PC-9 (cell line): ENCODE measurements around the gene SCAMP2. TPM values are rescaled to one million over a fixed set of nuclear protein-coding genes. Genes with fewer than 3 reads are reported as not detected.

ENCODE experiments used
- BruUV-seq: library from RNA; stranded (reverse); fragments of 400-500 nt; replicated peaks from 2 replicates; lab custom pipeline; 2021; lab: Mats Ljungman, UMichigan
- CTCF ChIA-PET: fragments of 300-600 bp; sonication (Branson Sonifier 250); formaldehyde crosslinking; loops from one replicate; lab custom pipeline; 2022; ENCODE audit warnings: antibody characterized with exemption; lab: Charles Lee
- POLR2A ChIA-PET: fragments of 300-600 bp; sonication (Branson Sonifier 250); formaldehyde crosslinking; loops from one replicate; lab custom pipeline; 2022; ENCODE audit warnings: antibody characterized with exemption; ENCODE audit not compliant: unreplicated experiment; lab: Charles Lee
- DNase-seq, 2 experiments: peaks; one replicate each; pipeline versions ENCODE4 v3.0.0 to v3.0.0-alpha.2; 2015 to 2022; ENCODE audit warnings: mixed read lengths in 1 of 2
- H2AFZ ChIP-seq: fragments of 200-600 bp; sonication (generic); 2 replicates; pipeline ENCODE4 v1.8.1; 2017; ENCODE audit warnings: antibody characterized with exemption
- H3F3A ChIP-seq: fragments of 200-600 bp; sonication (generic); 2 replicates; pipeline ENCODE4 v1.8.1; 2017; ENCODE audit warnings: antibody characterized with exemption, mild to moderate bottlenecking, low read depth; ENCODE audit not compliant: insufficient read depth
- H3K27ac ChIP-seq: fragments of 200-600 bp; sonication (generic); 2 replicates; pipeline ENCODE4 v1.6.1; 2016; ENCODE audit warnings: mixed run types
- H3K27me3 ChIP-seq: fragments of 200-600 bp; sonication (generic); 2 replicates; pipeline ENCODE4 v1.6.1; 2016; ENCODE audit warnings: low read depth, mixed run types; ENCODE audit not compliant: insufficient read depth
- H3K36me3 ChIP-seq: fragments of 200-600 bp; sonication (generic); 2 replicates; pipeline ENCODE4 v1.6.1; 2016; ENCODE audit warnings: low read depth, mixed run types
- H3K4me1 ChIP-seq: fragments of 200-600 bp; sonication (generic); replicated peaks from 2 replicates; pipeline ENCODE4 v1.6.1; 2016; ENCODE audit warnings: mixed run types; ENCODE audit not compliant: insufficient read depth
- H3K4me2 ChIP-seq: fragments of 200-600 bp; sonication (generic); 2 replicates; pipeline ENCODE4 v1.6.1; 2017; ENCODE audit warnings: mixed run types
- H3K4me3 ChIP-seq: fragments of 200-600 bp; sonication (generic); 2 replicates; pipeline ENCODE4 v1.6.1; 2016; ENCODE audit warnings: mixed run types
- H3K79me2 ChIP-seq: fragments of 200-600 bp; sonication (generic); 2 replicates; pipeline ENCODE4 v1.6.1; 2017; ENCODE audit warnings: low read depth, mixed run types
- H3K9me2 ChIP-seq: fragments of 200-600 bp; sonication (generic); 2 replicates; pipeline ENCODE4 v1.8.1; 2017; ENCODE audit warnings: mild to moderate bottlenecking; ENCODE audit not compliant: insufficient read depth
- H3K9me3 ChIP-seq: fragments of 200-600 bp; sonication (generic); 2 replicates; pipeline ENCODE4 v1.8.1; 2016; ENCODE audit warnings: low read depth; ENCODE audit not compliant: insufficient read depth
- H4K20me1 ChIP-seq: fragments of 200-600 bp; sonication (generic); 2 replicates; pipeline ENCODE4 v1.8.1; 2017; ENCODE audit not compliant: insufficient read depth
- CTCF ChIP-seq: fragments of 200-600 bp; sonication (generic); conservative IDR thresholded peaks from 2 replicates; pipeline ENCODE4 v1.6.1; 2017; ENCODE audit warnings: mixed run types, antibody characterized with exemption, mild to moderate bottlenecking, moderate library complexity
- EZH2 ChIP-seq: fragments of 200-600 bp; sonication (generic); IDR thresholded peaks from 2 replicates; pipeline ENCODE4 v1.8.0; 2017; ENCODE audit warnings: antibody characterized with exemption, low read depth
- intact Hi-C: fragments of 100-400 bp; cut with micrococcal nuclease; formaldehyde crosslinking; loops from one replicate; pipeline ENCODE4 v1.10.0; 2022; ENCODE audit not compliant: unreplicated experiment
- total RNA-seq: library from RNA; stranded (reverse); gene quantifications from 2 replicates; pipeline ENCODE4 v1.2.3, GENCODE V29; 2021

Gene SCAMP2
- total RNA-seq, 1 experiment from 2014 or later = 84.6 TPM

GRCh38 chr15:74822233-74822632, 50.9 kb downstream of the SCAMP2 start:
- H3K27ac ChIP-seq = no peak overlapping the region
- H3K4me1 ChIP-seq = peaks cover 21% of the 10 kb centered on the region
- no peak overlapping the region for H3K4me3 ChIP-seq
- no peaks in the 10 kb centered on the region for H3K9me3 ChIP-seq
- peaks cover 13% of the 10 kb centered on the region for H3F3A ChIP-seq
- no peak for DNase-seq
- BruUV-seq = no TSS peak
- no peaks in the 10 kb centered on the region for H3K36me3 ChIP-seq
- no peaks in the 10 kb centered on the region for H3K9me2 ChIP-seq
- H2AFZ ChIP-seq = no peak overlapping the region
- H3K79me2 ChIP-seq = no peaks in the 10 kb centered on the region
- no peak overlapping the region for H3K4me2 ChIP-seq
- POLR2A ChIA-PET = no interaction called here
- no peaks in the 10 kb centered on the region for H3K27me3 ChIP-seq
- CTCF ChIA-PET = interaction anchor here (0.6 kb wide), 1 partner anchor 838 kb away, joined by 3 read pairs; no protein-coding TSS in a partner anchor
- H4K20me1 ChIP-seq = no peaks in the 10 kb centered on the region
- no peak for TF ChIP-seq CTCF
- TF ChIP-seq EZH2 = no peak
- intact Hi-C loops = no loop called here

- BruUV-seq = no TSS peak
- no peak for DNase-seq
These were observed 51.4 kb downstream of the SCAMP2 start for GRCh38 chr15:74821790-74822158.

DNA sequence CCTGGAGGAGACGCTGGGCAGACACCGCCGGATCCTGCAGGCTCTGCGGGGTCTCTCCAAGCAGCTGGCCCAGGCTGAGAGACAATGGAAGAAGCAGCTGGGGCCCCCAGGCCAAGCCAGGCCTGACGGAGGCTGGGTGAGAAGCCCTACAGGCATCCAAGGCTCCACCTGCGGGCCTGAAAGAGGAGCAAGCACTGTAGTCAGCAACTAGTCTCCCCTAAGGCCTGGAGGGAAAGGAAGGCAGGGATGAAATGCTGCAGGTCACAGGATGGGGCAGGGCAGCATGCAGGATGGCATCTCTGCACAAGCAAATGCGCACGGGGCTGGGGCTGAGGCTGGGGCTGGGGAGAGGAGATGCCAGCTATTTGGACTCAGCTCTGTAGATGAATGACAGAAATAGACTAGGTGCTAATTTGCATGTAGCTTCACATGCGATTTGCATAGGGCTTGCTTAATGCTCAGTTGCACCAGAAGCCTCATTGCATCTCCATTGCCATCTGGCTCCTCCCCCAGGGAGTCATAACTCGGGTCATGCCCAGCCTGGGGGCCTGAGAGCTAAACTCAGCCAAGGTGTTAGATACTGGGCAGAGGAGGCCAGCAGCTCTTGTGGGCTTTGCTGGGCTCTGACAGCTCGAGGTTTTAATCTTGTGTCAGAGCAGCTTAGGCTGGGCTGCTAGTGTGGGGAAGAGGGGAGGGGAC, 51.9 kb downstream of the SCAMP2 start:
- no peak for TF ChIP-seq CTCF
- no peak for TF ChIP-seq EZH2
- DNase-seq = no peak
- ChIA-PET CTCF (interaction anchor here (0.5 to 0.6 kb wide), 2 partner anchors 13 to 79 kb away, joined by 3 to 4 read pairs; no protein-coding TSS in a partner anchor), POLR2A (no interaction called here)
- Histone ChIP-seq H3K4me2 (no peak overlapping the region), H2AFZ (no peak overlapping the region), H3K36me3 (no peaks in the 10 kb centered on the region), H3K27ac (no peak overlapping the region), H3K9me3 (no peaks in the 10 kb centered on the region), H3K4me1 (peaks cover 28% of the 10 kb centered on the region), H3K79me2 (no peaks in the 10 kb centered on the region), H3K27me3 (no peaks in the 10 kb centered on the region), H3K4me3 (no peak overlapping the region), H3F3A (peaks cover 22% of the 10 kb centered on the region), H3K9me2 (no peaks in the 10 kb centered on the region), H4K20me1 (no peaks in the 10 kb centered on the region)
- intact Hi-C loops = no loop called here
- no TSS peak for BruUV-seq

More at GRCh38 chr15:74821790-74822158, 51.4 kb downstream of the SCAMP2 start:
- H4K20me1 ChIP-seq = no peaks in the 10 kb centered on the region
- no peaks in the 10 kb centered on the region for H3K79me2 ChIP-seq
- no peaks in the 10 kb centered on the region for H3K36me3 ChIP-seq
- ChIA-PET POLR2A (no interaction called here), CTCF (interaction anchor here (0.5 to 0.6 kb wide), 3 partner anchors 14 to 838 kb away, joined by 3 to 4 read pairs (median 3); no protein-coding TSS in a partner anchor)
- TF ChIP-seq CTCF = no peak
- no peak for TF ChIP-seq EZH2
- intact Hi-C loops = no loop called here
- peaks cover 18% of the 10 kb centered on the region for H3F3A ChIP-seq
- H3K4me1 ChIP-seq = peaks cover 26% of the 10 kb centered on the region
- no peak overlapping the region for H3K4me2 ChIP-seq
- H3K27me3 ChIP-seq = no peaks in the 10 kb centered on the region
- no peak overlapping the region for H3K27ac ChIP-seq
- H3K9me3 ChIP-seq = no peaks in the 10 kb centered on the region
- H2AFZ ChIP-seq = no peak overlapping the region
- no peak overlapping the region for H3K4me3 ChIP-seq
- H3K9me2 ChIP-seq = no peaks in the 10 kb centered on the region
